ENCODE measurements around the gene CTDSP2. TPM values are rescaled to one million over a fixed set of nuclear protein-coding genes. Genes with fewer than 3 reads are reported as not detected.

The CTDSP2 gene
- total RNA-seq, 1 donor from 2014 or later, result 87.1 TPM

- no peaks in the 10 kb centered on the region for H3K36me3 Mint-ChIP-seq (ENCODE audit: low read depth, unreplicated experiment)
- no peak overlapping the region for H3K4me3 ChIP-seq (ENCODE audit: insufficient read depth, low read depth, low read length)
- DNase-seq (ENCODE audit: low read depth), result no peak
- no peaks in the 10 kb centered on the region for H3K27me3 ChIP-seq (ENCODE audit: insufficient read depth, low read length)
- TF ChIP-seq EZH2 (IDR thresholded peaks at IDR 0.05; ENCODE audit: insufficient read depth, low read length), result no peak
- TF ChIP-seq, protein P1, sequence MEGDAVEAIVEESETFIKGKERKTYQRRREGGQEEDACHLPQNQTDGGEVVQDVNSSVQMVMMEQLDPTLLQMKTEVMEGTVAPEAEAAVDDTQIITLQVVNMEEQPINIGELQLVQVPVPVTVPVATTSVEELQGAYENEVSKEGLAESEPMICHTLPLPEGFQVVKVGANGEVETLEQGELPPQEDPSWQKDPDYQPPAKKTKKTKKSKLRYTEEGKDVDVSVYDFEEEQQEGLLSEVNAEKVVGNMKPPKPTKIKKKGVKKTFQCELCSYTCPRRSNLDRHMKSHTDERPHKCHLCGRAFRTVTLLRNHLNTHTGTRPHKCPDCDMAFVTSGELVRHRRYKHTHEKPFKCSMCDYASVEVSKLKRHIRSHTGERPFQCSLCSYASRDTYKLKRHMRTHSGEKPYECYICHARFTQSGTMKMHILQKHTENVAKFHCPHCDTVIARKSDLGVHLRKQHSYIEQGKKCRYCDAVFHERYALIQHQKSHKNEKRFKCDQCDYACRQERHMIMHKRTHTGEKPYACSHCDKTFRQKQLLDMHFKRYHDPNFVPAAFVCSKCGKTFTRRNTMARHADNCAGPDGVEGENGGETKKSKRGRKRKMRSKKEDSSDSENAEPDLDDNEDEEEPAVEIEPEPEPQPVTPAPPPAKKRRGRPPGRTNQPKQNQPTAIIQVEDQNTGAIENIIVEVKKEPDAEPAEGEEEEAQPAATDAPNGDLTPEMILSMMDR (IDR thresholded peaks at IDR 0.05; ENCODE audit: insufficient read depth, low read depth, low read length), result no peak
- no peak overlapping the region for H2AFZ ChIP-seq (ENCODE audit: low read depth, low read length)
- H3K4me1 Mint-ChIP-seq (ENCODE audit: low read depth, unreplicated experiment), result peaks cover 10% of the 10 kb centered on the region
- no peak for FAIRE-seq
- H3K36me3 ChIP-seq (ENCODE audit: insufficient read depth, low read length), result no peaks in the 10 kb centered on the region
- H3K9ac ChIP-seq (ENCODE audit: low read length), result no peak overlapping the region
- peaks cover 6% of the 10 kb centered on the region for H3K4me1 ChIP-seq (ENCODE audit: insufficient read depth, low read length)
- peaks cover 2% of the 10 kb centered on the region for H3K27me3 Mint-ChIP-seq (ENCODE audit: low read depth, unreplicated experiment)
- no peak overlapping the region for H3K4me2 ChIP-seq (ENCODE audit: low read length)
- no peak overlapping the region for H3K4me3 Mint-ChIP-seq (ENCODE audit: unreplicated experiment)
- no peak overlapping the region for H3K27ac Mint-ChIP-seq (ENCODE audit: unreplicated experiment)
- no peaks in the 10 kb centered on the region for H3K9me3 ChIP-seq (ENCODE audit: insufficient read depth, low read depth, low read length)
- H3K27ac ChIP-seq (ENCODE audit: low read depth, low read length), result no peak overlapping the region
- no peaks in the 10 kb centered on the region for H4K20me1 ChIP-seq (ENCODE audit: insufficient read depth, low read length)
- H3K79me2 ChIP-seq (ENCODE audit: insufficient read depth, low read length), result no peaks in the 10 kb centered on the region
- H3K9me3 Mint-ChIP-seq (ENCODE audit: unreplicated experiment), result peaks cover 2% of the 10 kb centered on the region
Measured at GRCh38 chr12:57877876-57878275, 31.3 kb upstream of the CTDSP2 start.

DNA sequence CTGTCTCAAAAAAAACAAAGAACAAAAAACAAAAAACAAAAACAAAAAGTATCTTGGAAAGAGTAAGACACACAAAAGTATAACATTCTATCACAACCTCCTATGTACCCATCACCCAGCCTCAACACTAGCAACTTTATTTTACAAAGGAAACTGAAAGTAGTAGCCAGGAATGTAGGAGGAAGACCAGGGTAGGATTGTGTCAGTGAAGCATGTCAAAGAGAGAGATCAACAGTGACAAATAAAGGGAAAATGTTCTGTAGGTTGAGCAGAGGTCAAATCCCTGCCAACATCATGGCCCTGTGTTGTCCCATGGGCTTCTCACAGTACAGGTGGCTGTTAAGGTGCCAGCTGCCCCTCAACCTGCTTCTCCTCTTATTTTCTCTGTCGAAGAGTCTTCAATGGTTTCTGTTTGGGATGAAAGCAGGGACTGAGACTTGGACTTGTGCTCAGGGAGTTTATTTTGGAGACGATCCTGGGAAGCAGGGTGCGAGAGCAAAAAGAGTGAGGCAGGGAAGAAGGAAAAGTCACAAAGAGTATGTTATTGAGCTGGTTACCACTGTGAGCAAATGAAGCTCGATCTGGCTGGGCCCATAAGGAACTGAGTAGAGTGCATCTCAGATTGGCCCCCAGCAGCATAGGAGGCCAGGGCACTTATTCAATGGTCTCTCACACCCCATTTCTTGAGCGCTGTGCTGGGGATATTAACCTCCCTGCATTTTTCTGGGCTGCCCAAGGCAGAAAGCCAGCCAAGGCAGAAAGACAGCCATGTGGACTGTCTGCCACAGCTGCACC is 29.4 kb upstream of the CTDSP2 start:
- Mint-ChIP-seq H3K36me3 (ENCODE audit: low read depth, unreplicated experiment) (no peaks in the 10 kb centered on the region), H3K4me3 (ENCODE audit: unreplicated experiment) (no peak overlapping the region), H3K9me3 (ENCODE audit: unreplicated experiment) (no peaks in the 10 kb centered on the region), H3K27me3 (ENCODE audit: low read depth, unreplicated experiment) (no peaks in the 10 kb centered on the region), H3K27ac (ENCODE audit: unreplicated experiment) (no peak overlapping the region), H3K4me1 (ENCODE audit: low read depth, unreplicated experiment) (peaks cover 6% of the 10 kb centered on the region)
- no peaks in the 10 kb centered on the region for H3K4me1 ChIP-seq (ENCODE audit: insufficient read depth, low read length)
- no peak overlapping the region for H3K9ac ChIP-seq (ENCODE audit: low read length)
- no peak for TF ChIP-seq EZH2 (IDR thresholded peaks at IDR 0.05; ENCODE audit: insufficient read depth, low read length)
- TF ChIP-seq, protein P1 (IDR thresholded peaks at IDR 0.05; ENCODE audit: insufficient read depth, low read depth, low read length), result no peak
- H3K4me2 ChIP-seq (ENCODE audit: low read length), result no peak overlapping the region
- H3K4me3 ChIP-seq (ENCODE audit: insufficient read depth, low read depth, low read length), result no peak overlapping the region
- DNase-seq (ENCODE audit: low read depth), result no peak
- H2AFZ ChIP-seq (ENCODE audit: low read depth, low read length), result no peak overlapping the region
- H4K20me1 ChIP-seq (ENCODE audit: insufficient read depth, low read length), result no peaks in the 10 kb centered on the region
- no peak overlapping the region for H3K27ac ChIP-seq (ENCODE audit: low read depth, low read length)
- no peaks in the 10 kb centered on the region for H3K79me2 ChIP-seq (ENCODE audit: insufficient read depth, low read length)
- no peaks in the 10 kb centered on the region for H3K9me3 ChIP-seq (ENCODE audit: insufficient read depth, low read depth, low read length)
- no peak for FAIRE-seq
- no peaks in the 10 kb centered on the region for H3K27me3 ChIP-seq (ENCODE audit: insufficient read depth, low read length)
- H3K36me3 ChIP-seq (ENCODE audit: insufficient read depth, low read length), result no peaks in the 10 kb centered on the region
